Keratinocyte (primary cell): ENCODE measurements around the gene DPH7. TPM values are rescaled to one million over a fixed set of nuclear protein-coding genes. Genes with fewer than 3 reads are reported as not detected.

Experiments
- DNase-seq: peaks from one replicate; pipeline ENCODE4 v3.0.0-alpha.2; 2011; ENCODE audit warnings: low read depth, missing footprints, low spot score
- FAIRE-seq: peaks from 2 replicates; lab custom pipeline; 2011; peaks lifted over from hg19 to GRCh38; lab: Jason Lieb, UNC
- H2AFZ ChIP-seq: 2 replicates; pipeline ENCODE4 v1.6.0; 2012; ENCODE audit warnings: low read length, control low read depth, inconsistent platforms; ENCODE audit not compliant: control insufficient read depth
- H3K27ac ChIP-seq: 2 replicates; pipeline ENCODE4 v1.5.1; 2011; ENCODE audit warnings: low read length; ENCODE audit not compliant: control insufficient read depth, insufficient read depth
- H3K27me3 ChIP-seq: 3 replicates; pipeline ENCODE4 v1.6.0; 2011; ENCODE audit warnings: low read length; ENCODE audit not compliant: control insufficient read depth, insufficient read depth; ENCODE audit errors: extremely low read depth
- H3K36me3 ChIP-seq, 2 experiments: 2 replicates in 1 of 2; 3 replicates in 1 of 2; pipeline ENCODE4 v1.5.1; 2011; ENCODE audit warnings: low read length in 2 of 2, mild to moderate bottlenecking in 1 of 2; ENCODE audit not compliant: control insufficient read depth in 2 of 2, insufficient read depth in 2 of 2; ENCODE audit errors: extremely low read depth in 1 of 2
- H3K4me1 ChIP-seq: 3 replicates; pipeline ENCODE4 v1.5.1; 2011; ENCODE audit warnings: low read length; ENCODE audit not compliant: control insufficient read depth, insufficient read depth; ENCODE audit errors: extremely low read depth
- H3K4me2 ChIP-seq: 3 replicates; pipeline ENCODE4 v1.6.0; 2011; ENCODE audit warnings: low read depth, low read length; ENCODE audit not compliant: control insufficient read depth, insufficient read depth; ENCODE audit errors: extremely low read depth
- H3K4me3 ChIP-seq, 3 experiments: fragments of 200-600 bp in 1 of 3; sonication (generic) in 1 of 3; 2 replicates in 2 of 3; 3 replicates in 1 of 3; pipeline ENCODE4 v1.5.1; 2011 to 2016; ENCODE audit warnings: low read length in 3 of 3, mild to moderate bottlenecking in 3 of 3, control low read depth in 2 of 3, inconsistent platforms in 1 of 3, low read depth in 1 of 3, mixed read lengths in 1 of 3, mixed run types in 1 of 3, moderate library complexity in 1 of 3; ENCODE audit not compliant: control insufficient read depth in 2 of 3, insufficient read depth in 2 of 3; ENCODE audit errors: extremely low read depth in 1 of 3
- H3K79me2 ChIP-seq: 2 replicates; pipeline ENCODE4 v1.6.0; 2012; ENCODE audit warnings: low read length; ENCODE audit not compliant: control insufficient read depth, insufficient read depth
- H3K9ac ChIP-seq: 3 replicates; pipeline ENCODE4 v1.6.0; 2011; ENCODE audit warnings: low read length; ENCODE audit not compliant: control insufficient read depth, insufficient read depth; ENCODE audit errors: extremely low read depth
- H3K9me1 ChIP-seq: 3 replicates; pipeline ENCODE4 v1.6.0; 2011; ENCODE audit warnings: low read length; ENCODE audit not compliant: control insufficient read depth, insufficient read depth; ENCODE audit errors: extremely low read depth
- H3K9me3 ChIP-seq: 2 replicates; pipeline ENCODE4 v1.5.1; 2012; ENCODE audit warnings: low read depth, low read length; ENCODE audit not compliant: control insufficient read depth
- H4K20me1 ChIP-seq: 3 replicates; pipeline ENCODE4 v1.6.0; 2011; ENCODE audit warnings: low read length; ENCODE audit not compliant: control insufficient read depth, insufficient read depth; ENCODE audit errors: extremely low read depth
- EZH2 ChIP-seq: IDR thresholded peaks from one replicate; pipeline ENCODE4 v1.6.1; 2012; ENCODE audit warnings: inconsistent platforms, mild to moderate bottlenecking, low read length, moderate library complexity
- dilution Hi-C: fragments of 300-500 bp; cut with MboI; formaldehyde crosslinking; loops from one replicate; pipeline ENCODE4 v1.7.0; 2020; ENCODE audit warnings: low sequenced_read_pairs; ENCODE audit not compliant: extremely low pct_ligation_motif_present
- polyA plus RNA-seq, 5 experiments: library from polyadenylated mRNA; depleted of rRNA in 3 of 5; stranded (reverse) in 3 of 5; stranded (forward) in 1 of 5; unstranded in 1 of 5; fragments of >200 nt; gene quantifications; 1 replicate in 1 of 5; 2 replicates in 3 of 5; 3 replicates in 1 of 5; pipeline versions ENCODE4 v1.2.1 to v1.2.3, GENCODE V29; 2011 to 2012; ENCODE audit warnings: missing spikeins in 2 of 5, low read depth in 1 of 5, low replicate concordance in 1 of 5
- TF ChIP-seq, protein P1 (sequence below), 3 experiments: IDR thresholded peaks in 1 of 3; conservative IDR thresholded peaks in 1 of 3; optimal IDR thresholded peaks in 1 of 3; 2 replicates in 2 of 3; 3 replicates in 1 of 3; pipeline versions ENCODE3 to v1.5.1; 2011; ENCODE audit warnings: low read length in 3 of 3, mild to moderate bottlenecking in 3 of 3, moderate library complexity in 2 of 3, control low read depth in 1 of 3, inconsistent platforms in 1 of 3; ENCODE audit not compliant: insufficient read depth in 2 of 3; ENCODE audit errors: extremely low read depth in 1 of 3

Gene DPH7
- polyA plus RNA-seq, 1 donor (not counting 4 experiments of a cell fraction or from before 2014, with no cell fraction given): 25.3 TPM

DNA sequence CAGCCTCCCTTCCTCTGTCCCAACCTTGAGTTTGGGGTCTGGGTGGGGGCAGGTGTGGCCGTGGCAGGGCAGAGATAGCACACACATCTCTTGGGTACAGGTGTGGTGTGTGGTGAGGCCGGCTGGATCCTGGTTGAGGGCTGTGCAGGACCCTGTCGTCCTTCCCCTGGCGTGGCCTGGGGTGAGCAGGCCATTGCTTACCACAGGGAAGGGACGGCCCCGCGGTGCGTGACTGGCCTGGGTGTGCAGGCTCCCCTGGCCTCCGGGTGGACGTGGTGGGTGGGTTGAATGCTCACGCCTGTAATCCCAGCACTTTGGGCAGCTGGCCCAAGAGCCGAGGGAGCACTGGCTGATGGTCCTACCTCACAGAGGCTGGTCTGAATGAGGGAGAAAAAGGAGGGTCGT, 28.0 kb upstream of the DPH7 start:
- peak overlapping the region; percentile 83 for H3K4me2 ChIP-seq
- dilution Hi-C loops: no loop called here
- H3K9ac ChIP-seq: peak overlapping the region; percentile 70
- H3K9me1 ChIP-seq: no peaks in the 10 kb centered on the region
- peaks cover 20% of the 10 kb centered on the region for H3K4me1 ChIP-seq
- peak overlapping the region; percentile 68 to 91 (median 68) for H3K4me3 ChIP-seq
- H3K27me3 ChIP-seq: no peaks in the 10 kb centered on the region
- DNase-seq (no peak), FAIRE-seq (peak; percentile 5)
- peaks cover 42% of the 10 kb centered on the region for H3K79me2 ChIP-seq
- peaks cover 0 to 5% of the 10 kb centered on the region in 2 experiments for H3K36me3 ChIP-seq
- no peaks in the 10 kb centered on the region for H4K20me1 ChIP-seq
- H2AFZ ChIP-seq: no peak overlapping the region
- H3K27ac ChIP-seq: peak overlapping the region; percentile 6
- no peaks in the 10 kb centered on the region for H3K9me3 ChIP-seq
- TF ChIP-seq, protein P1, sequence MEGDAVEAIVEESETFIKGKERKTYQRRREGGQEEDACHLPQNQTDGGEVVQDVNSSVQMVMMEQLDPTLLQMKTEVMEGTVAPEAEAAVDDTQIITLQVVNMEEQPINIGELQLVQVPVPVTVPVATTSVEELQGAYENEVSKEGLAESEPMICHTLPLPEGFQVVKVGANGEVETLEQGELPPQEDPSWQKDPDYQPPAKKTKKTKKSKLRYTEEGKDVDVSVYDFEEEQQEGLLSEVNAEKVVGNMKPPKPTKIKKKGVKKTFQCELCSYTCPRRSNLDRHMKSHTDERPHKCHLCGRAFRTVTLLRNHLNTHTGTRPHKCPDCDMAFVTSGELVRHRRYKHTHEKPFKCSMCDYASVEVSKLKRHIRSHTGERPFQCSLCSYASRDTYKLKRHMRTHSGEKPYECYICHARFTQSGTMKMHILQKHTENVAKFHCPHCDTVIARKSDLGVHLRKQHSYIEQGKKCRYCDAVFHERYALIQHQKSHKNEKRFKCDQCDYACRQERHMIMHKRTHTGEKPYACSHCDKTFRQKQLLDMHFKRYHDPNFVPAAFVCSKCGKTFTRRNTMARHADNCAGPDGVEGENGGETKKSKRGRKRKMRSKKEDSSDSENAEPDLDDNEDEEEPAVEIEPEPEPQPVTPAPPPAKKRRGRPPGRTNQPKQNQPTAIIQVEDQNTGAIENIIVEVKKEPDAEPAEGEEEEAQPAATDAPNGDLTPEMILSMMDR (optimal IDR thresholded peaks at IDR 0.05 in 1 of 3, IDR thresholded peaks at IDR 0.05 in 1 of 3, conservative IDR thresholded peaks at IDR 0.05 in 1 of 3; ENCODE audit: extremely low read depth in 1 of 3, insufficient read depth in 2 of 3, low read length in 3 of 3): no peak
- TF ChIP-seq EZH2: no peak

DNA sequence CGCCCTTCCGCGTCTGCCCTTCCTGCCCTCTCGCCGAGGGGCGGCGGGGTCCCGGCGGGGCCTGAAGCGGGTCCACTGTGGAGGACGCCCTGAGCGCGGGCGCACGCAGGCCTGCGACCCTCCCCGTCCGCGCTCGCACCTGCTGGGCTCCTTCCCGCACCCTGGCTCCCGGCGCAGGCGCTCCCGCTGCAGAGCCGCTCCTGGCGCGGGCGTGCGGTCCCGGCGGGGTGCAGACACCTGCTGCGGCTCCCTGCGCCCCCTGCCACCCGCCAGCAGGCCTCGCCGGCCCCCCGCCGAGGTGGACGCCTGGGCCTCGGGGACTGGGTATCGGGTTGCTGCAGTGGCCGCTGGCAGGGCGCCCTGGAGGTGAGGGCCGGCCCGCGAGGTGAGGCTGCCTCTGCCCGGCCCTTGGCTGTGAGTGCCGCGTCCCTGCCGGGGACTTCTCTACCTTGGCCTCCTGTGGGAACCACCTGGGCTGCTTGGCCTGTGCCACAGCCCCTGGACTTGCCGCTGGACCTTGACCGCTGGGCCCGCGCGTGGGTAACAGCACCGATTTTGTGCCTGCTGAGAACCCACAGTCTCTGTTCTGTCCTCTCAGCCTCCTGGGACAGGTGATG, 27.4 kb upstream of the DPH7 start:
- no peaks in the 10 kb centered on the region for H3K9me1 ChIP-seq
- dilution Hi-C loops: no loop called here
- TF ChIP-seq, protein P1 (optimal IDR thresholded peaks at IDR 0.05 in 1 of 3, IDR thresholded peaks at IDR 0.05 in 1 of 3, conservative IDR thresholded peaks at IDR 0.05 in 1 of 3; ENCODE audit: extremely low read depth in 1 of 3, insufficient read depth in 2 of 3, low read length in 3 of 3): no peak
- no peak for TF ChIP-seq EZH2
- H3K4me3 ChIP-seq: peak overlapping the region; percentile 68 to 91 (median 68)
- FAIRE-seq: no peak
- peak overlapping the region; percentile 83 for H3K4me2 ChIP-seq
- no peaks in the 10 kb centered on the region for H4K20me1 ChIP-seq
- peaks cover 14% of the 10 kb centered on the region for H3K4me1 ChIP-seq
- peak overlapping the region; percentile 70 for H3K9ac ChIP-seq
- H3K27ac ChIP-seq: peak overlapping the region; percentile 47
- no peak for DNase-seq
- H3K36me3 ChIP-seq: peaks cover 0 to 5% of the 10 kb centered on the region in 2 experiments
- no peaks in the 10 kb centered on the region for H3K9me3 ChIP-seq
- peaks cover 42% of the 10 kb centered on the region for H3K79me2 ChIP-seq
- H3K27me3 ChIP-seq: no peaks in the 10 kb centered on the region
- H2AFZ ChIP-seq: no peak overlapping the region
